RWPE2 (cell line): ENCODE data around the gene FAM131C.

Experiments used
- ATAC-seq: fragments of 200-7000 bp; cut with Tn5 transposase; 3 replicates; pipeline ENCODE4 v1.9.1; 2021; ENCODE audit warnings: low read depth
- DNase-seq: peaks from one replicate; pipeline ENCODE4 v3.0.0-alpha.2; 2020; ENCODE audit warnings: low spot score
- H3K27ac ChIP-seq: fragments of 450-650 bp; 2 replicates; pipeline ENCODE4 v1.5.1; 2017; ENCODE audit warnings: mild to moderate bottlenecking; ENCODE audit not compliant: poor library complexity, severe bottlenecking
- H3K27me3 ChIP-seq: fragments of 250-450 bp; sonication (Bioruptor Pico); 2 replicates; pipeline ENCODE4 v1.5.1; 2021; ENCODE audit warnings: mild to moderate bottlenecking, moderate library complexity; ENCODE audit not compliant: insufficient read depth, poor library complexity, severe bottlenecking
- H3K36me3 ChIP-seq: fragments of 250-450 bp; sonication (Bioruptor Pico); 2 replicates; pipeline ENCODE4 v1.5.1; 2020; ENCODE audit warnings: low read depth, mild to moderate bottlenecking, moderate library complexity
- H3K4me1 ChIP-seq: fragments of 250-450 bp; sonication (Bioruptor Pico); 2 replicates; pipeline ENCODE4 v1.5.1; 2021; ENCODE audit warnings: mild to moderate bottlenecking, moderate library complexity; ENCODE audit not compliant: insufficient read depth, poor library complexity, severe bottlenecking
- H3K4me3 ChIP-seq: fragments of 250-450 bp; sonication (Bioruptor Pico); 2 replicates; pipeline ENCODE4 v1.5.1; 2021; ENCODE audit warnings: mild to moderate bottlenecking, moderate library complexity; ENCODE audit not compliant: severe bottlenecking
- H3K9me3 ChIP-seq: fragments of 250-450 bp; sonication (Bioruptor Pico); 2 replicates; pipeline ENCODE4 v1.5.1; 2021; ENCODE audit warnings: mild to moderate bottlenecking, moderate library complexity; ENCODE audit not compliant: severe bottlenecking
- CTCF ChIP-seq: fragments of 450-650 bp; IDR thresholded peaks from one replicate; pipeline ENCODE4 v1.5.1; 2017; ENCODE audit warnings: mild to moderate bottlenecking, moderate library complexity; ENCODE audit not compliant: poor library complexity, severe bottlenecking

Gene FAM131C

GRCh38 chr1:16094453-16095158, 21.2 kb upstream of the FAM131C start:
- no peak overlapping the region for H3K4me3 ChIP-seq
- H3K4me1 ChIP-seq: peaks cover 3% of the 10 kb centered on the region
- H3K9me3 ChIP-seq: no peaks in the 10 kb centered on the region
- no peaks in the 10 kb centered on the region for H3K27me3 ChIP-seq
- no peak for DNase-seq
- H3K36me3 ChIP-seq: no peaks in the 10 kb centered on the region
- no peak for ATAC-seq
- no peak overlapping the region for H3K27ac ChIP-seq
- TF ChIP-seq CTCF: no peak

GRCh38 chr1:16093611-16094010, 20.2 kb upstream of the FAM131C start:
- no peak for DNase-seq
- TF ChIP-seq CTCF: no peak
- ATAC-seq: no peak
- H3K4me1 ChIP-seq: peaks cover 10% of the 10 kb centered on the region
- no peaks in the 10 kb centered on the region for H3K36me3 ChIP-seq
- no peaks in the 10 kb centered on the region for H3K9me3 ChIP-seq
- no peak overlapping the region for H3K27ac ChIP-seq
- H3K27me3 ChIP-seq: no peaks in the 10 kb centered on the region
- no peak overlapping the region for H3K4me3 ChIP-seq

- ATAC-seq (no peak), DNase-seq (no peak)
- H3K27ac ChIP-seq: no peak overlapping the region
- no peak for TF ChIP-seq CTCF
- no peaks in the 10 kb centered on the region for H3K9me3 ChIP-seq
- no peak overlapping the region for H3K4me3 ChIP-seq
- peaks cover 16% of the 10 kb centered on the region for H3K4me1 ChIP-seq
- H3K27me3 ChIP-seq: no peaks in the 10 kb centered on the region
- no peaks in the 10 kb centered on the region for H3K36me3 ChIP-seq
Observed at GRCh38 chr1:16092923-16093511, 19.6 kb upstream of the FAM131C start.

GRCh38 chr1:16092097-16092922, 18.9 kb upstream of the FAM131C start:
- H3K4me3 ChIP-seq: no peak overlapping the region
- H3K27ac ChIP-seq: no peak overlapping the region
- H3K4me1 ChIP-seq: peaks cover 18% of the 10 kb centered on the region
- H3K9me3 ChIP-seq: no peaks in the 10 kb centered on the region
- H3K27me3 ChIP-seq: no peaks in the 10 kb centered on the region
- ATAC-seq (no peak), DNase-seq (no peak)
- TF ChIP-seq CTCF: no peak
- H3K36me3 ChIP-seq: no peaks in the 10 kb centered on the region
